ENCODE results near the gene AGMO.
"Not testable (repeated sequence)": the region's sequence is repeated elsewhere in the genome, so short reads cannot be mapped to it uniquely, and the experiment has no call there.

AGMO gene

DNA sequence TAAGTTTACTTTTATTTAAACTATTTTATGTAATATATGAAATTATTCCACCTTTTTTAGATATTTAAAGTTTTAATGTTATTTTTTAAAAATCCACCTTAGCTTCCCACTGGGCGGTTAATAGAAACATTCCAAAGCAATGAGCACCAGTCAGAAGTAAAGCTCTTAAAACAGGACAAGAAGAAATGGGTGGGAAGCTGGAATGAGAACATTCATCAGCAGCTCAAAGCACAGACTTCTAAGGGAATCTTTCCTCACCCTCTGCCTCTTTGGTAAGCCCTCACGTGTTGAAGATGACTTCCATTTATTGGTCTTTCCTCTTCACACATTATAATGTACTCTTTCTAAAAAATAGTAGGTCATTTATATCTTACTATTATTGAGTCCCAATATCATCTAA, 3.1 kb downstream of the AGMO start:
- FAIRE-seq, result no peak

- no peak for FAIRE-seq
Measured at GRCh38 chr7:15557686-15558085, 4.1 kb downstream of the AGMO start.

- no peak for FAIRE-seq
Measured at GRCh38 chr7:15557186-15557585, 4.6 kb downstream of the AGMO start.

DNA sequence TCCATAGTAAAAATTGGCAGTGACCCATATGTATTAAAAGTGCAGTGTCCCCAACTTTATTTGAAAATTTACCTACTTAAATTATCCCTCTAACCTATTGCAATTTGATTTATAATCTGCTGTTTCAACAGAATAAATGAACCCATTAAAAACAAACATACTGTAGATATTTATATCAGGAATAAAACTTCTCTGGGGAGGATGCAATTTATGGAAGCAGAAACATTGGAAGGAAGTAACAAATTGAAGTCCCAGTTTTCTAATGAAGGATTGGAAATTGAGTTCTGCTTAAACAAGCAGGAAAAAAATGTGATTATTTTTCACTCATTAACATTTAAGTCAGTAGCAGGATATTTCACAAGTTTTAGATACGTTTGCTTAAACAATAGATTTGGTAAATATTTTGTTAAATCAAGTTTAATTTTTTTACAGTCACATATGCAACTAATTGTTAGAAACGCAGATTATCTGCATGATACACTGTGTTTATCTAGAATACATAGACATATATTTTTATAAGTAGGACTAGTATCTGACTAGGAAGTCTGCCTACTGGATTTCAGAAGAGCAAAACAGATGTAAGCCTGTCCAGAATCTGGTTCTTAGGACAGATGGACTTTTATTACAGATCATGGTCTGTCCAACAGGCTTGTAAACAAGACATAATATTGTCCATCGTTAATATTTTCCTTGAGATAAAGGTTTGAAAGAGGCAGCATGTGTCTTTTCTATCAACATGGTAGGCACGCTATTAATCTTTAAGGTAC, 5.3 kb downstream of the AGMO start:
- no peak for FAIRE-seq

GRCh38 chr7:15555381-15555859, 6.4 kb downstream of the AGMO start:
- no peak for FAIRE-seq

DNA sequence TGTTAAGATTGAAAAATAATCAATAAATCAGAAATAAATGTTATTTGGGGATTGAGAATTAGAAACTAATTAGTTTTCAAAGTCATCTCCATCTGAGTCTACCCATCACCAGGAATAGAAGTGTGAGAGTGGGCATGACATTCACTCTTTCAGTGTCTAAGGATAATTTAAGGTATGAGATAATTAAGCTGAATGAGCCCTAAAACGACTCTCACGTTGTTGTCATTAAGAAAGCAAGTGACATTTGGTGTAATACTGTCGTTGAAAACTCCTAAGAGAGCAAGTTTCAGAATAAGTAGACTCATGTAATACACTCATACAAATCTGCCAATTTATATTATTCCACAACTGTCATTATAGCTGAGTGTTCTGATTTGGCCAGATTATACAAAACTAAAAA, 7.1 kb downstream of the AGMO start:
- no peak for FAIRE-seq

- no peak for FAIRE-seq
Measured at GRCh38 chr7:15554081-15554480, 7.7 kb downstream of the AGMO start.

DNA sequence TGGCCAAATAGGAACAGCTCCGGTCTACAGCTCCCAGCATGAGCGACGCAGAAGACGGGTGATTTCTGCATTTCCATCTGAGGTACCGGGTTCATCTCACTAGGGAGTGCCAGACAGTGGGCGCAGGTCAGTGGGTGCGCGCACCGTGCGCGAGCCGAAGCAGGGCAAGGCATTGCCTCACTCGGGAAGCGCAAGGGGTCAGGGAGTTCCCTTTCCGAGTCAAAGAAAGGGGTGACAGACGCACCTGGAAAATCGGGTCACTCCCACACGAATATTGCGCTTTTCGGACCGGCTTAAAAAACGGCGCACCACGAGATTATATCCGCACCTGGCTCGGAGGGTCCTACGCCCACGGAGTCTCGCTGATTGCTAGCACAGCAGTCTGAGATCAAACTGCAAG, 14.5 kb downstream of the AGMO start:
- FAIRE-seq, result not testable (repeated sequence)

GRCh38 chr7:15546272-15546792, 15.5 kb downstream of the AGMO start:
- no peak for FAIRE-seq

- FAIRE-seq, result no peak
Measured at GRCh38 chr7:15544050-15544449, 17.8 kb downstream of the AGMO start.

DNA sequence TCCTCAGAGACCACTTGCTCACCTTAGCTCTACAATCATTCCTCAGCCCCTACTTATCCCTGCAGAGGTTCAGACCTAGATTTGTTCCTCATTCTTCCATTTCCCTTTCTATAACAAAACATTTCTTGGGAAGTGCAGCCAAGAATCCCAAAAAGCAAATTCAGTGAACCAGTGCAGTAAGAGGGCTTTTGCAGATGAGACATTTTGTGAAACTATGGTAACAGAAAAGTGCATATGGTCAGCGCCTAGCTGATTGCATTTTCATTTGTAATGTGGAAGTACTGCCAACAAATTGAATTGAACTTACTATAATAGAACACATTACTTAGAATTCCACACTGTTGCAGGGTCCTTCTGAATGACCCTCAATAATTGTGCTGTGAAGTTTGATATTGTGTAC, 18.6 kb downstream of the AGMO start:
- no peak for FAIRE-seq

DNA sequence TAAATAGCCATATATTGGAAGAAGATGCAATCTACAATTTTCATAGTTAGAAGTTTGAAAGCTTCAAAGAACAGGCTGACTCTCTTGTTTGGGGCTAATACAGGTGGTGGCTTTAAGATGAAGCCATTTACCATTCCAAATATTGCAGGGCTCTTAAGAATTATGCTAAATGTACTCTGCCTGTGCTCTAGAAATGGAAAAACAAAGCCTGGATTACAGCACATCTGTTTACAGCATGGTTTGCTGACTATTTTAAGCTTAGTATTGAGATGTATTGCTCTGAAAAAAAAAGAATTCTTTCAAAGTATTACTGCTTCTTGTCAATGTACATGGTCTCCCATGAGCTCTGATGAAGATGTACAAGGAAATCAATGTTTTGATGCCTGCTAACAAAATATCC, 34.2 kb downstream of the AGMO start:
- no peak for FAIRE-seq

- no peak for FAIRE-seq
Measured at GRCh38 chr7:15525652-15526263, 36.1 kb downstream of the AGMO start.

GRCh38 chr7:15524077-15524476, 37.7 kb downstream of the AGMO start:
- peak; percentile 88 for FAIRE-seq

GRCh38 chr7:15517865-15518264, 44.0 kb downstream of the AGMO start:
- FAIRE-seq, result not testable (repeated sequence)

DNA sequence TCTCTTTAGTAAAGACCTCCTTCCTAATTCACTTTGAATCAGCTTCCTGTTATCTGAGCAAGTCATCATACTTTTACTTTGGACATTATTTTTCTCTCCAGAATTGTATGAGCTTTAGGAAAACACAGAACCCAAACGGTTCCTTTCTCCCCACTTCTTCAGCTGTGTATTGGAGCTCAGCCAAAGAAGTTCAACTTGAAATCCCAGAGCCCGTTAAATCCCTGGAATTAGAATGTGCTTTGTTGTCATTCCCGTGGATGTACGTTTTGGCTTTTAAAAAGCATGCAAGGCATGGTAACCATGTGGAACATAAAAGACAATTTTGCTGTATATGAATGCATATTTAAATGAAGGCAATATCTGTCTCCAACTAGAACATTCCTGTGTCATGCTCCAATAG, 46.6 kb downstream of the AGMO start:
- no peak for FAIRE-seq

DNA sequence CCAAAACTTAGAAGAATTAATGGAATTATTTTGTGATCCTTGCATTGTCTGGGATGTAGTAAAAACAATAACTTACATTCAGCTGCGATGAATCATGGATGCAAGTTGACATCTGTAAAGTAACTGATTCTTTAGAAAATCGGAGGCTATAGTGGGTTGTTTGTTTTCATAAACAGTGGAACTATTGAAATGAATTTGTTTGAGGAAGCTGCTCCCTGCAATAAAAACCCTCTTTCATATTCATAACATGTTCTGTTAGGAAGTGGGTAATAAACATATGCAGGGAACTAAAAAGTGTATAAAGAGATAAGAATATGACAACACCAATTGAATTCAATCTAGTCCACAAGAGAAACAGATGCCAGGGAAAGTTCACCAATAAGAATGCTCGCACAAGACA, 53.6 kb downstream of the AGMO start:
- no peak for FAIRE-seq

GRCh38 chr7:15507708-15508107, 54.1 kb downstream of the AGMO start:
- FAIRE-seq, result no peak

DNA sequence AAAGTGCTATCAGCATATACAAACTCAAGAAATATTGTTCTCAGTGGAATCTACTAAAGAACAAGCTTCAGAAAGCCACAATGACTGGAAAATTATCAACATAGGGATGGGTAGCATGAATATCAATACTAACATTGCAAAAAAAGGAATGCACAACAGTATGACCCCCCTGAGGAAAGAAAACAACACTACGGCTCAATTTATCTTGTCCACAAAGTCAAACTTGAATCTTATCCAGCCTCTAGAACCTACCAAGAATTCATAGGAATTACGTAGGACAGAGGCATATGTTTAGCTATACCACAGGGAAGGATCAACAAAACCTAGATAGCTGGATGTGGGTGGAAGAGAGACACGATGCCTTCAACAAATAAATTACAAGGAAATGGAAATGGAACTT, 54.6 kb downstream of the AGMO start:
- no peak for FAIRE-seq

- FAIRE-seq, result no peak
Measured at GRCh38 chr7:15505761-15506160, 56.1 kb downstream of the AGMO start.

- FAIRE-seq, result no peak
Measured at GRCh38 chr7:15504351-15504750, 57.5 kb downstream of the AGMO start.

DNA sequence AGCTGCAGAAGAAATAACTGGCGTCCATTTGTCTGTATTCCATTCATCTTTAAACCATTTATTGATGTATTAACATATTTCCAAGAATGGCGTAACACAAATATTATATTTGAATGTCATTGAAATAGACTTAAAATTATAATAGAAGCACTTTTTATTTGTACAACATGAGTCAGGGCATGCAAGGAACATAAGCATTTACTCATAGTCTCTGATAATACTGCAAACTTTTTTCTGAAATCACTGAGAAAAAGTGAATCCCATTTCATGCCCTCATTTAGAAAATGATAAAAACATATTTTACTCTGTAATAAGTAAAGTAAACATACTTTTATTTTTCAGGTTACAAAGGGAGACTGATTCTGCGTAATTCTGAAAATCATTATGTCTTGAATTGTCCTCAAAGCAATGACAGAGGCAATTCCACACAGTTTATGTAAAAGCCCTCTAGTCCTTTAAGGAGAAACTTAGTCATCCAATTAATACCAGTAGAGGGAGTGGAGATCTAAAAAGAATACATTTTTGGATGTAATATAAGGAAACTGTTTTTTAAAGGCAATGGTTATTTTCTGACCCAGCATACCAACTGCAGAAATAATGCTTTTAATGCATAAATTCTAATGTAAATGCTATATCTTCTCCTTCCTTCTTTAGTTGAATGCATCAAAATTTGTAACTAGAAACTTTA, 58.1 kb downstream of the AGMO start:
- no peak for FAIRE-seq

GRCh38 chr7:15498465-15498864, 63.4 kb downstream of the AGMO start:
- FAIRE-seq, result no peak

- no peak for FAIRE-seq
Measured at GRCh38 chr7:15495170-15495569, 66.6 kb downstream of the AGMO start.

Measured in G401.6 (cell line).